Gastrocnemius medialis (tissue), 4 donors: Measurements from ENCODE around the gene SIK3. TPM values are rescaled to one million over a fixed set of nuclear protein-coding genes. Genes with fewer than 3 reads are reported as not detected.

Source experiments
- ATAC-seq, 2 donors: fragments of 150-250 bp; one replicate each; pipeline ENCODE4 v1.9.1; 2016
- DNase-seq, 2 donors: peaks; one replicate each; pipeline ENCODE4 v3.0.0-alpha.2; 2019
- H3K27ac ChIP-seq, 4 donors: fragments of 200-600 bp; sonication (generic); 1 replicate in 1 of 4; 2 replicates in 3 of 4; pipeline ENCODE4 v1.5.1; 2016 to 2018; ENCODE audit warnings: mild to moderate bottlenecking in 2 of 4, moderate library complexity in 1 of 4
- H3K27me3 ChIP-seq, 3 donors: fragments of 200-600 bp; sonication (generic) in 2 of 3; 1 replicate in 1 of 3; 2 replicates in 2 of 3; pipeline versions ENCODE4 v1.5.1 to v1.6.0; 2016 to 2019; ENCODE audit warnings: mild to moderate bottlenecking in 1 of 3, moderate library complexity in 1 of 3
- H3K36me3 ChIP-seq, 2 donors: fragments of 200-600 bp; sonication (generic) in 1 of 2; one replicate each; pipeline ENCODE4 v1.5.1; 2017 to 2018
- H3K4me1 ChIP-seq, 2 donors: fragments of 200-600 bp; sonication (generic) in 1 of 2; one replicate each; pipeline ENCODE4 v1.5.1; 2016 to 2017; ENCODE audit warnings: mild to moderate bottlenecking in 2 of 2
- H3K4me3 ChIP-seq, 4 donors: fragments of 200-600 bp; sonication (generic) in 3 of 4; 1 replicate in 1 of 4; 2 replicates in 3 of 4; pipeline ENCODE4 v1.5.1; 2016 to 2019; ENCODE audit warnings: mild to moderate bottlenecking in 2 of 4
- H3K9me3 ChIP-seq, 3 donors: fragments of 200-600 bp; sonication (generic) in 2 of 3; 1 replicate in 1 of 3; 2 replicates in 2 of 3; pipeline ENCODE4 v1.5.1; 2016 to 2019
- POLR2A ChIP-seq, 2 donors: fragments of 450-650 bp; IDR thresholded peaks; one replicate each; pipeline ENCODE4 v1.6.1; 2017; ENCODE audit warnings: antibody characterized with exemption in 2 of 2, mild to moderate bottlenecking in 2 of 2, moderate library complexity in 2 of 2
- in situ Hi-C, 4 donors: fragments of 200-750 bp; cut with MboI; loops; one replicate each; pipeline versions ENCODE4 v1.15.0 to v1.8.0; 2017; ENCODE audit warnings: low sequenced_read_pairs in 4 of 4
- intact Hi-C: fragments of 100-400 bp; cut with DNase I; formaldehyde crosslinking; loops from one replicate; pipeline ENCODE4 v1.15.1; 2023; ENCODE audit warnings: low total_unique reads
- total RNA-seq, 4 donors: library from RNA; depleted of rRNA; stranded (reverse); fragments of >200 nt; gene quantifications; one replicate each; pipeline versions ENCODE4 v1.1.0 to v1.2.3, GENCODE V29; 2016
- TF ChIP-seq, protein P1 (sequence below), 5 experiments: fragments of 450-650 bp in 3 of 5; fragments of 200-600 bp in 2 of 5; sonication (generic) in 2 of 5; IDR thresholded peaks in 4 of 5; conservative IDR thresholded peaks in 1 of 5; 1 replicate in 4 of 5; 2 replicates in 1 of 5; pipeline ENCODE4 v1.5.1; 2016 to 2019; ENCODE audit warnings: antibody characterized with exemption in 5 of 5, mild to moderate bottlenecking in 3 of 5, moderate library complexity in 3 of 5

Gene SIK3
- total RNA-seq, 4 donors from 2014 or later, result 34.4 to 42.4 (median 37.2) TPM

DNA sequence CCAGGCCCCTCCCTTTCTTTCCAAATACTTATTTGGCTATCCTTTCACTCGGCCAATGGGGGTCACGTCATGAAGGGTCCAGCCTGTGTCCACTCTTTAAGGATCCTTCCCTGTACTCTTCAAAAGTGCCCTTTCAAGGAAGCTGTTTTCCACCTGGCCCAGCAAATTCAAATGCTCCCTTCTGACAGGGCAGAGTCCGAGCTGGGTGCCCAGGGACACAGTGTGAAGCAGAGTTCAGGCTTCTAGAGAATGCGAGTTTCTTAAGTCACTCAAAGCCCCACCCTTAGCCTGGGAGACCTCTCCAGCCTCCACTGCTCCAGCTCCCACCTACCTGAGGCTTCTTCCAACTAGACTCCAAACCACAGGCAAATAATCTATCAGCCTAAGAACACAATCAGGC is 255.3 kb downstream of the SIK3 start:
- Histone ChIP-seq H3K4me3 (no peak overlapping the region), H3K27me3 (no peaks in the 10 kb centered on the region), H3K9me3 (no peaks in the 10 kb centered on the region), H3K27ac (no peak overlapping the region), H3K4me1 (peaks cover 0 to 5% of the 10 kb centered on the region in 2 donors), H3K36me3 (peaks cover 0 to 41% of the 10 kb centered on the region in 2 donors)
- intact Hi-C loops (no loop called here), in situ Hi-C loops (no loop called here)
- ATAC-seq (no peak), DNase-seq (no peak)
- TF ChIP-seq, protein P1, sequence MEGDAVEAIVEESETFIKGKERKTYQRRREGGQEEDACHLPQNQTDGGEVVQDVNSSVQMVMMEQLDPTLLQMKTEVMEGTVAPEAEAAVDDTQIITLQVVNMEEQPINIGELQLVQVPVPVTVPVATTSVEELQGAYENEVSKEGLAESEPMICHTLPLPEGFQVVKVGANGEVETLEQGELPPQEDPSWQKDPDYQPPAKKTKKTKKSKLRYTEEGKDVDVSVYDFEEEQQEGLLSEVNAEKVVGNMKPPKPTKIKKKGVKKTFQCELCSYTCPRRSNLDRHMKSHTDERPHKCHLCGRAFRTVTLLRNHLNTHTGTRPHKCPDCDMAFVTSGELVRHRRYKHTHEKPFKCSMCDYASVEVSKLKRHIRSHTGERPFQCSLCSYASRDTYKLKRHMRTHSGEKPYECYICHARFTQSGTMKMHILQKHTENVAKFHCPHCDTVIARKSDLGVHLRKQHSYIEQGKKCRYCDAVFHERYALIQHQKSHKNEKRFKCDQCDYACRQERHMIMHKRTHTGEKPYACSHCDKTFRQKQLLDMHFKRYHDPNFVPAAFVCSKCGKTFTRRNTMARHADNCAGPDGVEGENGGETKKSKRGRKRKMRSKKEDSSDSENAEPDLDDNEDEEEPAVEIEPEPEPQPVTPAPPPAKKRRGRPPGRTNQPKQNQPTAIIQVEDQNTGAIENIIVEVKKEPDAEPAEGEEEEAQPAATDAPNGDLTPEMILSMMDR (IDR thresholded peaks at IDR 0.05 in 4 of 5, conservative IDR thresholded peaks at IDR 0.05 in 1 of 5), result no peak
- no peak for TF ChIP-seq POLR2A (IDR thresholded peaks at IDR 0.05)

DNA sequence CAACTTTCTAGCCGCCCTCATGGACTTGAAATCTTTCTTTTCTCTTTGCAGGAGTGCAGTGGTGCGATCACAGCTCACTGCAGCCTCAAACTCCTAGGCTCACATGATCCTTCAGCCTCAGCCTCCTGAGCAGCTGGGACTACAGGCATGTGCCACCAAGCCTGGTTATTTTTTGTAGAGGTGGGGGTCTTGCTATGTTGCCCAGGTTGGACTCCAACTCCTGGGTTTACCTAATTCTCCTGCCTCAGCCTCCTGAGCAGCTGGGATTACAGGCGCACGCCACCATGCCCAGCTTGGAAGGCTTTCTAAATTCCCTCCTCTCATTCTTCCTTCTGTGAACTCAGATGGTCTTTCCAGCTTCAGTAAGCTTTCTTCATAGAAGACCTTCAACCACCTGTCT is 256.1 kb downstream of the SIK3 start:
- in situ Hi-C loops, result no loop called here
- DNase-seq, result no peak

DNA sequence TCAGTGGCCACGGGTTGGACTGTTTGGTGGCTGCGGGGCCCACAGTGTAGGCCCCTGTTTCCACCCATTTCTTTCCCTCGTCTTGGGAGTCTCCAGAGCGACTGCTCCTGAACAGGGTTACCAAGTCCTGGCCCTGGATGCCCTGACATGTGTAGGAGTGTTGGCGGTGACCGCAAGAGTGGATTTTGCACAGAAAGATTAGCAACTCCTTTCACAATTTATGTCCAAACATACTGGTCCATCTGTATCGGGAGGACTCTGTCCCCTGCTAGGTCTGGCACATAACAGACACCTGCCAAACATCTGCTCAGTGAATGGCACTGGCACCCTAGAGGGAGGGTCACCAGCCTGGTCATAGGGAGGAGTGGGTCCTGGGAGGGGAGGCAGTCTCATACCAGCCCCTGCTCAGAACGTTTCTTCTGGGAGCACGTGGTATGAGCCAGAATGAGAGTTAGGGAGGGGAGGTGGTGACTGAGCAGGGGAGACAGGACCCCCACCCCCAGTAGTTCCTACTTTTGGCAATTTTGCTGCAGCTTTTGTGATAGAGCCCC is 257.4 kb downstream of the SIK3 start:
- Histone ChIP-seq H3K4me3 (no peak overlapping the region), H3K4me1 (peaks cover 0 to 13% of the 10 kb centered on the region in 2 donors), H3K36me3 (peaks cover 0 to 21% of the 10 kb centered on the region in 2 donors), H3K9me3 (no peaks in the 10 kb centered on the region), H3K27ac (no peak overlapping the region), H3K27me3 (no peaks in the 10 kb centered on the region)
- no peak for ATAC-seq
- TF ChIP-seq, protein P1 (IDR thresholded peaks at IDR 0.05 in 4 of 5, conservative IDR thresholded peaks at IDR 0.05 in 1 of 5), result no peak
- TF ChIP-seq POLR2A (IDR thresholded peaks at IDR 0.05), result no peak
- in situ Hi-C loops, result no loop called here
- no peak for DNase-seq
- intact Hi-C loops, result no loop called here

More for the DNA sequence above, 256.1 kb downstream of the SIK3 start:
- H3K36me3 ChIP-seq, result peaks cover 0 to 33% of the 10 kb centered on the region in 2 donors
- no peak for TF ChIP-seq POLR2A (IDR thresholded peaks at IDR 0.05)
- TF ChIP-seq, protein P1 (IDR thresholded peaks at IDR 0.05 in 4 of 5, conservative IDR thresholded peaks at IDR 0.05 in 1 of 5), result no peak
- H3K4me1 ChIP-seq, result peaks cover 0 to 5% of the 10 kb centered on the region in 2 donors
- intact Hi-C loops, result no loop called here
- H3K27ac ChIP-seq, result no peak overlapping the region
- no peak for ATAC-seq
- H3K9me3 ChIP-seq, result no peaks in the 10 kb centered on the region
- H3K4me3 ChIP-seq, result no peak overlapping the region
- H3K27me3 ChIP-seq, result no peaks in the 10 kb centered on the region

DNA sequence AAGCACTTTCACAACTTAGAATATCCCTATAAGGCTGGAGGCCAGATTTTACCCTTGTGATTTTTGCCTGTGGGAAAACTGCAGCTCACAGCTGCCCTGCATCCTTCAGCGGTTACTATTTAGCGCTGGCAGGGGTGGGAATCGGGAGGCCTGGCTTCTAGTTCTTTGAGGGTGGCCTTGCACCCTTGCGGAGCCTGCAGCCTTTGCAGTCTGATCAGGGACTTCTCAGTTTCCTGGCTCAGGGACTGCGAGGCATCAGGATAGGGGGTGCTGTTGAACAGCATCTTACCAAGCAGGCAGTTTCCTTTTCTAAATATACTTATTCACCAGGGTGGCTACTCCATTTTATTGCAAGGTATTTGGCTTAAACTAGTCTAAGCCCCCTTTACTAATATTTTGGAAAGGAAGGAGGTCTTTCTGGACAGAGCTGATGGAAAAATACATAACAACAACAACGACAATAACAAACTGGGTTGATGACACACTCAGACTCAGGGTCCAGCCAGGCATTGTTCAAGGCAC is 257.9 kb downstream of the SIK3 start:
- Histone ChIP-seq H3K27ac (no peak overlapping the region), H3K36me3 (peaks cover 0 to 15% of the 10 kb centered on the region in 2 donors), H3K9me3 (no peaks in the 10 kb centered on the region), H3K4me1 (peaks cover 5 to 18% of the 10 kb centered on the region in 2 donors), H3K27me3 (no peaks in the 10 kb centered on the region), H3K4me3 (no peak overlapping the region)
- no peak for TF ChIP-seq POLR2A (IDR thresholded peaks at IDR 0.05)
- TF ChIP-seq, protein P1 (IDR thresholded peaks at IDR 0.05 in 4 of 5, conservative IDR thresholded peaks at IDR 0.05 in 1 of 5), result no peak
- intact Hi-C loops, result no loop called here
- DNase-seq, result no peak
- ATAC-seq, result no peak
- in situ Hi-C loops, result no loop called here
